ENCODE data around the gene HELZ.

DNA sequence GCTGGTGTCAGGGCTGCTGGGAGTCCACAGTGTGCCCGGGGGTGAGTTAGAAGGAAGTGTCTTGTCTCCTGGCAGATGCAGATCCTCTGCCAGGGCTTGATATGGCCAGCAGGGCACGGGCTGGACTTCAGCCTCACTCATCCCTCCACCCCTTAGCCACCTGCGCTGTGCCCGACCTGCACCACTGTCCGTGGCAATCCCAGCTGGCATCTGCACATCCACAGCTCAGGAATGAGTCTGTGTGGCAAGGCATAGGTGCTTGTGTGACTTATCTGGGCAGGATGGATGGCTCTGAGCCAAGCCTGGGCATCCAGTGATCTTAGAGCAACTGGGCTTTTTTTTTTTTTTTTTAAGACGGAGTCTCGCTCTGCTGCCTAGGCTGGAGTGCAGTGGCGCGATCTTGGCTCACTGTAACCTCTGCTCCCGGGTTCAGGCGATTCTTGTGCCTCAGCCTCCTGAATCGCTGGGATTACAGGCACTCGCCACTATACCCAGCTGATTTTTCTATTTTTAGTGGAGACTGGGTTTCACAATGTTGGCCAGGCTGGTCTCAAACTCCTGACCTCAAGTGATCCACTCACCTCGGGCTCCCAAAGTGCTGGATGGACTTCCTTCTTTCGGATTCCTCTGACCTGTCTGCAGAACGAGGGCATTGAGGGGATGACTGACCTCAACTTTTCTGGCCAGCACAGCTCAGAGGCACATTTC lies 223.1 kb downstream of the HELZ start:
- TF ChIP-seq SP1 (IDR thresholded peaks at IDR 0.05) (no peak), FOXA1 (IDR thresholded peaks at IDR 0.05) (no peak), JUND (IDR thresholded peaks at IDR 0.05) (no peak), RAD21 (IDR thresholded peaks at IDR 0.05) (no peak), GABPA (IDR thresholded peaks at IDR 0.05 in 1 of 2, conservative IDR thresholded peaks at IDR 0.05 in 1 of 2) (no peak), EGR1 (IDR thresholded peaks at IDR 0.05; ENCODE audit: low read depth in 2 of 2) (no peak)
- TF ChIP-seq, protein P1, sequence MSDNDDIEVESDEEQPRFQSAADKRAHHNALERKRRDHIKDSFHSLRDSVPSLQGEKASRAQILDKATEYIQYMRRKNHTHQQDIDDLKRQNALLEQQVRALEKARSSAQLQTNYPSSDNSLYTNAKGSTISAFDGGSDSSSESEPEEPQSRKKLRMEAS (IDR thresholded peaks at IDR 0.05): no peak
- TF ChIP-seq, protein P2, sequence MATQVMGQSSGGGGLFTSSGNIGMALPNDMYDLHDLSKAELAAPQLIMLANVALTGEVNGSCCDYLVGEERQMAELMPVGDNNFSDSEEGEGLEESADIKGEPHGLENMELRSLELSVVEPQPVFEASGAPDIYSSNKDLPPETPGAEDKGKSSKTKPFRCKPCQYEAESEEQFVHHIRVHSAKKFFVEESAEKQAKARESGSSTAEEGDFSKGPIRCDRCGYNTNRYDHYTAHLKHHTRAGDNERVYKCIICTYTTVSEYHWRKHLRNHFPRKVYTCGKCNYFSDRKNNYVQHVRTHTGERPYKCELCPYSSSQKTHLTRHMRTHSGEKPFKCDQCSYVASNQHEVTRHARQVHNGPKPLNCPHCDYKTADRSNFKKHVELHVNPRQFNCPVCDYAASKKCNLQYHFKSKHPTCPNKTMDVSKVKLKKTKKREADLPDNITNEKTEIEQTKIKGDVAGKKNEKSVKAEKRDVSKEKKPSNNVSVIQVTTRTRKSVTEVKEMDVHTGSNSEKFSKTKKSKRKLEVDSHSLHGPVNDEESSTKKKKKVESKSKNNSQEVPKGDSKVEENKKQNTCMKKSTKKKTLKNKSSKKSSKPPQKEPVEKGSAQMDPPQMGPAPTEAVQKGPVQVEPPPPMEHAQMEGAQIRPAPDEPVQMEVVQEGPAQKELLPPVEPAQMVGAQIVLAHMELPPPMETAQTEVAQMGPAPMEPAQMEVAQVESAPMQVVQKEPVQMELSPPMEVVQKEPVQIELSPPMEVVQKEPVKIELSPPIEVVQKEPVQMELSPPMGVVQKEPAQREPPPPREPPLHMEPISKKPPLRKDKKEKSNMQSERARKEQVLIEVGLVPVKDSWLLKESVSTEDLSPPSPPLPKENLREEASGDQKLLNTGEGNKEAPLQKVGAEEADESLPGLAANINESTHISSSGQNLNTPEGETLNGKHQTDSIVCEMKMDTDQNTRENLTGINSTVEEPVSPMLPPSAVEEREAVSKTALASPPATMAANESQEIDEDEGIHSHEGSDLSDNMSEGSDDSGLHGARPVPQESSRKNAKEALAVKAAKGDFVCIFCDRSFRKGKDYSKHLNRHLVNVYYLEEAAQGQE (IDR thresholded peaks at IDR 0.05): no peak
- TF ChIP-seq, protein P3, sequence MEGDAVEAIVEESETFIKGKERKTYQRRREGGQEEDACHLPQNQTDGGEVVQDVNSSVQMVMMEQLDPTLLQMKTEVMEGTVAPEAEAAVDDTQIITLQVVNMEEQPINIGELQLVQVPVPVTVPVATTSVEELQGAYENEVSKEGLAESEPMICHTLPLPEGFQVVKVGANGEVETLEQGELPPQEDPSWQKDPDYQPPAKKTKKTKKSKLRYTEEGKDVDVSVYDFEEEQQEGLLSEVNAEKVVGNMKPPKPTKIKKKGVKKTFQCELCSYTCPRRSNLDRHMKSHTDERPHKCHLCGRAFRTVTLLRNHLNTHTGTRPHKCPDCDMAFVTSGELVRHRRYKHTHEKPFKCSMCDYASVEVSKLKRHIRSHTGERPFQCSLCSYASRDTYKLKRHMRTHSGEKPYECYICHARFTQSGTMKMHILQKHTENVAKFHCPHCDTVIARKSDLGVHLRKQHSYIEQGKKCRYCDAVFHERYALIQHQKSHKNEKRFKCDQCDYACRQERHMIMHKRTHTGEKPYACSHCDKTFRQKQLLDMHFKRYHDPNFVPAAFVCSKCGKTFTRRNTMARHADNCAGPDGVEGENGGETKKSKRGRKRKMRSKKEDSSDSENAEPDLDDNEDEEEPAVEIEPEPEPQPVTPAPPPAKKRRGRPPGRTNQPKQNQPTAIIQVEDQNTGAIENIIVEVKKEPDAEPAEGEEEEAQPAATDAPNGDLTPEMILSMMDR (IDR thresholded peaks at IDR 0.05; ENCODE audit: low read depth, low read length, missing input control): no peak
